HL-60 (cell line): Measurements from ENCODE around the gene MET.

Experiments
- DNase-seq, 2 experiments: peaks; one replicate each; pipeline ENCODE4 v3.0.0-alpha.2; 2010 to 2020; ENCODE audit warnings: low read depth in 1 of 2, low spot score in 1 of 2
- H3K27ac ChIP-seq: fragments of 250-450 bp; sonication (Bioruptor Pico); replicated peaks from 2 replicates; pipeline ENCODE4 v1.5.1; 2020; ENCODE audit warnings: mild to moderate bottlenecking, moderate library complexity
- H3K27me3 ChIP-seq: fragments of 250-450 bp; sonication (Bioruptor Pico); 2 replicates; pipeline ENCODE4 v1.5.1; 2021; ENCODE audit warnings: mild to moderate bottlenecking, moderate library complexity; ENCODE audit not compliant: insufficient read depth, poor library complexity, severe bottlenecking
- H3K4me3 ChIP-seq: replicated peaks from 2 replicates; pipeline ENCODE4 v1.5.1; 2011; ENCODE audit warnings: mild to moderate bottlenecking, control low read depth, low read length; ENCODE audit not compliant: insufficient read depth
- GABPA ChIP-seq: IDR thresholded peaks from 2 replicates; pipeline ENCODE4 v1.6.1; 2012; ENCODE audit warnings: low read depth
- POLR2AphosphoS5 ChIP-seq: IDR thresholded peaks from 2 replicates; pipeline ENCODE4 v1.6.1; 2012; ENCODE audit warnings: low read depth
- SPI1 ChIP-seq: IDR thresholded peaks from 2 replicates; pipeline ENCODE4 v1.6.1; 2012; ENCODE audit warnings: low read depth, mild to moderate bottlenecking, borderline replicate concordance
- TF ChIP-seq, protein P1 (sequence below): IDR thresholded peaks from 2 replicates; pipeline ENCODE4 v1.6.1; 2012; ENCODE audit warnings: low read depth; ENCODE audit not compliant: insufficient replicate concordance
- TF ChIP-seq, protein P2 (sequence below): IDR thresholded peaks from one replicate; pipeline ENCODE4 v1.5.1; 2011; ENCODE audit warnings: low read length, control low read depth, inconsistent platforms; ENCODE audit not compliant: insufficient read depth

The MET gene

DNA sequence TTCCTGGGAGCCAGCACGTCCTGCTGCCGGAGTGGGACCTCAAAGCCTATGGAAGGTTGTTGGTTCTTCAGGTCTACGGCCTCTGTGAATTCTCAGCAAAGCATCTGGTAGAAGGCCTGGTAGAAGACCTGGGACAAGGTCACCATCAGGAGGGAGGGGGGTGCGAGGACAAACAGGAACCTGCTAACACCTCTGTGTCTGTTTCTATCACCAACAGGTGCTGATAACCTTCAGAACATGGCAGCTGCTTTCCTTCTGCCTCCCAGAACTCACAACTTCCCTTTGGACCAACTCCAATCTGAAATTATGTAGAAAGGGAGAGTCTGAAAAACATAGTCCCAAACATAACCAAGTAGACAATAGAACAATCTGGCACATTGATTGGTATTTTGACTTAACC lies 8.3 kb upstream of the MET start:
- no peak for DNase-seq
- TF ChIP-seq, protein P1, sequence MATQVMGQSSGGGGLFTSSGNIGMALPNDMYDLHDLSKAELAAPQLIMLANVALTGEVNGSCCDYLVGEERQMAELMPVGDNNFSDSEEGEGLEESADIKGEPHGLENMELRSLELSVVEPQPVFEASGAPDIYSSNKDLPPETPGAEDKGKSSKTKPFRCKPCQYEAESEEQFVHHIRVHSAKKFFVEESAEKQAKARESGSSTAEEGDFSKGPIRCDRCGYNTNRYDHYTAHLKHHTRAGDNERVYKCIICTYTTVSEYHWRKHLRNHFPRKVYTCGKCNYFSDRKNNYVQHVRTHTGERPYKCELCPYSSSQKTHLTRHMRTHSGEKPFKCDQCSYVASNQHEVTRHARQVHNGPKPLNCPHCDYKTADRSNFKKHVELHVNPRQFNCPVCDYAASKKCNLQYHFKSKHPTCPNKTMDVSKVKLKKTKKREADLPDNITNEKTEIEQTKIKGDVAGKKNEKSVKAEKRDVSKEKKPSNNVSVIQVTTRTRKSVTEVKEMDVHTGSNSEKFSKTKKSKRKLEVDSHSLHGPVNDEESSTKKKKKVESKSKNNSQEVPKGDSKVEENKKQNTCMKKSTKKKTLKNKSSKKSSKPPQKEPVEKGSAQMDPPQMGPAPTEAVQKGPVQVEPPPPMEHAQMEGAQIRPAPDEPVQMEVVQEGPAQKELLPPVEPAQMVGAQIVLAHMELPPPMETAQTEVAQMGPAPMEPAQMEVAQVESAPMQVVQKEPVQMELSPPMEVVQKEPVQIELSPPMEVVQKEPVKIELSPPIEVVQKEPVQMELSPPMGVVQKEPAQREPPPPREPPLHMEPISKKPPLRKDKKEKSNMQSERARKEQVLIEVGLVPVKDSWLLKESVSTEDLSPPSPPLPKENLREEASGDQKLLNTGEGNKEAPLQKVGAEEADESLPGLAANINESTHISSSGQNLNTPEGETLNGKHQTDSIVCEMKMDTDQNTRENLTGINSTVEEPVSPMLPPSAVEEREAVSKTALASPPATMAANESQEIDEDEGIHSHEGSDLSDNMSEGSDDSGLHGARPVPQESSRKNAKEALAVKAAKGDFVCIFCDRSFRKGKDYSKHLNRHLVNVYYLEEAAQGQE: no peak
- TF ChIP-seq, protein P2, sequence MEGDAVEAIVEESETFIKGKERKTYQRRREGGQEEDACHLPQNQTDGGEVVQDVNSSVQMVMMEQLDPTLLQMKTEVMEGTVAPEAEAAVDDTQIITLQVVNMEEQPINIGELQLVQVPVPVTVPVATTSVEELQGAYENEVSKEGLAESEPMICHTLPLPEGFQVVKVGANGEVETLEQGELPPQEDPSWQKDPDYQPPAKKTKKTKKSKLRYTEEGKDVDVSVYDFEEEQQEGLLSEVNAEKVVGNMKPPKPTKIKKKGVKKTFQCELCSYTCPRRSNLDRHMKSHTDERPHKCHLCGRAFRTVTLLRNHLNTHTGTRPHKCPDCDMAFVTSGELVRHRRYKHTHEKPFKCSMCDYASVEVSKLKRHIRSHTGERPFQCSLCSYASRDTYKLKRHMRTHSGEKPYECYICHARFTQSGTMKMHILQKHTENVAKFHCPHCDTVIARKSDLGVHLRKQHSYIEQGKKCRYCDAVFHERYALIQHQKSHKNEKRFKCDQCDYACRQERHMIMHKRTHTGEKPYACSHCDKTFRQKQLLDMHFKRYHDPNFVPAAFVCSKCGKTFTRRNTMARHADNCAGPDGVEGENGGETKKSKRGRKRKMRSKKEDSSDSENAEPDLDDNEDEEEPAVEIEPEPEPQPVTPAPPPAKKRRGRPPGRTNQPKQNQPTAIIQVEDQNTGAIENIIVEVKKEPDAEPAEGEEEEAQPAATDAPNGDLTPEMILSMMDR: no peak
- H3K27me3 ChIP-seq: peaks cover 3% of the 10 kb centered on the region
- no peak overlapping the region for H3K4me3 ChIP-seq
- H3K27ac ChIP-seq: no peak overlapping the region

DNA sequence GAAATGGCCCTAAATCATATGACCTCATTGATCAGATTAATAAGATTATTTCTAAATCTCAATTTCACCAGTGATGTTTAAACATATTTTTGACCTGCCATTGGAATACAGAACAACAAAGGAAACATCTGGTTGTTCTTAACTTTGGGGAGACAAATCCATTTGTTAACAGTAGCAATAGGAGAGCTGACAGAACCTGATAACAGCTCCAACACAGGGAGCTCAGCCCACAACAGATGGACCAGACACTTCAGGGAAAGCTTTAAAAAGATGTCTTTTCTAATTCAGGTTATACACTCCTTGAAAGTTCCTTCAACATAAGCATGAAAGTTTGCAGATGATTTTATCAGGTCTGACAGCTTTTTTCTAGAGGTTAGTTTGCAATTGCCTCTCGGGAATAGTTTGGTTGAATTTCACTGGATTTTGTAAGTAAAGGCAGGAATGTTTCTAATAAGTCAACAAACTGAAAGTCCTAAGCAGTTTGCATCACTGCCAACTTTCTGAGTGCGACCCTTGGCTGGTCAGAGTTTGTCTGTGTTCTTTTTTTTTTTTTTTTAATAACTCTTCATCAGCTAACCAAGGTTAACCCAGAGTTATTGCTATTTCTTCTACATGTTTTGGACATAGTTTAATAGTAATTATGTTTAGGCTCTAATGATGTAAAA lies 6.5 kb upstream of the MET start:
- Histone ChIP-seq H3K4me3 (no peak overlapping the region), H3K27me3 (peaks cover 5% of the 10 kb centered on the region), H3K27ac (no peak overlapping the region)
- TF ChIP-seq POLR2AphosphoS5: no peak
- TF ChIP-seq, protein P1: no peak
- no peak for TF ChIP-seq SPI1
- no peak for DNase-seq

DNA sequence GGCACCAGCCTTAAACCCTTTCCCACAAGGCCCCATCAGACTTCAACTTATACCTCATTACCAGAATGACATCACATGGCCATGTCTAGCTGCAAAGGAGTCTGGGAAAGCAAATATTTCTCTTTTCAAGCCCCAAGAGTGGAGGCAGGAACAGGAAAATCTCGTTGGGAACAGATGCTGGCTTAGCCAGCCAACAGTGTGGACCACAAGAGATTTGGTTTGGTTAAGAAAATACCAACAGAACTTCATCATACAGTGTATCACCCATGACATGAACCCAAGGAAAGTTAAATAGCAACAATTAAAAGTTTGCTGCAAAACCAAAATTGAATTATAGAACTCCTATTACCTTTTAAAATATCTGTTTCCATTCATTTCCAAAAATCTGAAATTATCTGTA lies 2.2 kb upstream of the MET start:
- H3K4me3 ChIP-seq: no peak overlapping the region
- H3K27me3 ChIP-seq: peaks cover 19% of the 10 kb centered on the region
- DNase-seq: no peak
- TF ChIP-seq GABPA: no peak
- TF ChIP-seq SPI1: no peak
- TF ChIP-seq, protein P1: no peak
- no peak for TF ChIP-seq POLR2AphosphoS5
- no peak overlapping the region for H3K27ac ChIP-seq

DNA sequence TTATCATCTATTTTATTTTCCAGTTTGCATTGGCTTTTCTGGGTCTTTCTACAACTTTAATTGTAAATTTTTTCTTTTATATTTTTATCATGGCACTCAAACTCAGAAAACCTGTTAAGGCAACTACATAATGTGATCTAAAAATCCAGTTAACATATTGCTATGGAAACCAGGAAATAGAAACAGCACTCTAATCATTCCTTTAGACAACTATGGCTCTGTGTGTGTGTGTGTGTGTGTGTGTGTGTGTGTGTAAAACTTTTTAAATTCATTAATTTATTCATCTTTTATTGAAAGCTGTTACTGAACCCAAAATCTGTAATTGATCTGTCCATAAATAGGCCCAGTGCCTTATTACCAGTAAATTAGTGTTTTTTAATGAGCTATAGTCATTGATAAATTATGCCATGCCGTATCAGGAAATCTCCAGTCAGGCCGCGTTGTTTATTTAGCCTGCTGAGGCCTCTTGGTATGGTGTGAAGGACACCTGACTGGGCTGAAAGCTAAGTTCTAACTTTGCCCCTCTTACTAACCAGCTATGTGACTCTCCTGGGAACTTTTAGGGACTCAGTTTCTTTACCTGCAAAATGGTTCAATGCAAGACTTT lies 1.5 kb upstream of the MET start:
- no peak overlapping the region for H3K4me3 ChIP-seq
- peaks cover 17% of the 10 kb centered on the region for H3K27me3 ChIP-seq
- no peak for DNase-seq
- H3K27ac ChIP-seq: no peak overlapping the region
- TF ChIP-seq SPI1 (no peak), POLR2AphosphoS5 (no peak), GABPA (no peak)
- TF ChIP-seq, protein P2: no peak
- TF ChIP-seq, protein P1: no peak
